ENCODE measurements around the gene IKZF3. TPM values are rescaled to one million over a fixed set of nuclear protein-coding genes. Genes with fewer than 3 reads are reported as not detected.
A peak's percentile ranks its signal among the peaks of the same experiment; 100 is the strongest.

The IKZF3 gene
- total and polyA plus RNA-seq, 7 experiments from 2014 or later, result 9.7 to 77.8 (median 55.5) TPM

GRCh38 chr17:39872751-39873150 lies 8.6 kb upstream of the IKZF3 start:
- Histone ChIP-seq H3K9me3 (ENCODE audit: control insufficient read depth in 2 of 3, low read length in 3 of 3) (no peaks in the 10 kb centered on the region), H3K27ac (ENCODE audit: low read depth, low read length) (no peak overlapping the region), H3K27me3 (ENCODE audit: control insufficient read depth in 2 of 2, insufficient read depth in 2 of 2, low read length in 2 of 2) (no peaks in the 10 kb centered on the region), H3K36me3 (ENCODE audit: control insufficient read depth in 2 of 3, insufficient read depth in 3 of 3, low read length in 3 of 3) (no peaks in the 10 kb centered on the region), H3K4me1 (ENCODE audit: control insufficient read depth in 2 of 2, insufficient read depth in 2 of 2, low read length in 2 of 2) (no peaks in the 10 kb centered on the region), H3K4me3 (ENCODE audit: low read length) (no peak overlapping the region)
- intact Hi-C loops (cut with micrococcal nuclease), result loop anchor here in 1 of 2 donors (1.0 to 10.0 kb wide), 5 partner anchors 54 to 292 kb away; partner anchors contain the start of gene PSMD3
- POLR2A ChIA-PET, result interaction anchor here (1.0 to 3.0 kb wide), 7 partner anchors 8 to 108 kb away, joined by 4 to 13 read pairs (median 4); partner anchors contain the start of genes LRRC3C, ORMDL3 and PSMD3
- H3K36me3 Mint-ChIP-seq, result peaks cover 0 to 3% (median 0%) of the 10 kb centered on the region in 5 donors
- H3K4me1 Mint-ChIP-seq, result peaks cover 2 to 13% (median 11%) of the 10 kb centered on the region in 7 donors
- no peak overlapping the region for H3K4me3 Mint-ChIP-seq
- peak in 1 of 9 donors; percentile 25 for DNase-seq
- H3K27ac Mint-ChIP-seq, result no peak overlapping the region
- peaks cover 0 to 22% (median 0%) of the 10 kb centered on the region in 5 donors for H3K27me3 Mint-ChIP-seq
- no peaks in the 10 kb centered on the region for H3K9me3 Mint-ChIP-seq
- CTCF ChIA-PET, result interaction anchor here (0.6 to 3.4 kb wide), 22 partner anchors 11 to 373 kb away, joined by 3 to 24 read pairs (median 4); partner anchors contain the start of gene PSMD3
- peak; percentile 57 for ATAC-seq

GRCh38 chr17:39871801-39872200 lies 7.7 kb upstream of the IKZF3 start:
- ATAC-seq (no peak), DNase-seq (no peak)
- Mint-ChIP-seq H3K4me1 (peaks cover 9 to 23% (median 21%) of the 10 kb centered on the region in 7 donors), H3K27me3 (peaks cover 0 to 17% (median 0%) of the 10 kb centered on the region in 5 donors), H3K27ac (no peak overlapping the region), H3K9me3 (no peaks in the 10 kb centered on the region), H3K36me3 (peaks cover 0 to 3% (median 0%) of the 10 kb centered on the region in 5 donors), H3K4me3 (no peak overlapping the region)
- CTCF ChIA-PET, result interaction anchor here (1.5 to 3.4 kb wide), 5 partner anchors 50 to 248 kb away, joined by 3 to 24 read pairs (median 5); partner anchors contain the start of gene PSMD3
- Histone ChIP-seq H3K27me3 (ENCODE audit: control insufficient read depth in 2 of 2, insufficient read depth in 2 of 2, low read length in 2 of 2) (no peaks in the 10 kb centered on the region), H3K36me3 (ENCODE audit: control insufficient read depth in 2 of 3, insufficient read depth in 3 of 3, low read length in 3 of 3) (no peaks in the 10 kb centered on the region), H3K4me3 (ENCODE audit: low read length) (no peak overlapping the region), H3K27ac (ENCODE audit: low read depth, low read length) (no peak overlapping the region), H3K4me1 (ENCODE audit: control insufficient read depth in 2 of 2, insufficient read depth in 2 of 2, low read length in 2 of 2) (peaks cover 5 to 8% of the 10 kb centered on the region in 2 donors), H3K9me3 (ENCODE audit: control insufficient read depth in 2 of 3, low read length in 3 of 3) (no peaks in the 10 kb centered on the region)
- POLR2A ChIA-PET, result interaction anchor here (1.2 to 3.0 kb wide), 2 partner anchors 51 to 109 kb away, joined by 3 to 13 read pairs; partner anchors contain the start of gene PSMD3
- intact Hi-C loops (cut with micrococcal nuclease), result loop anchor here in 1 of 2 donors (1.0 to 10.0 kb wide), 5 partner anchors 54 to 293 kb away; partner anchors contain the start of gene PSMD3

- no peaks in the 10 kb centered on the region for H3K9me3 ChIP-seq (ENCODE audit: control insufficient read depth in 2 of 3, low read length in 3 of 3)
Observed at GRCh38 chr17:39870776-39871175, 6.7 kb upstream of the IKZF3 start.

GRCh38 chr17:39868554-39868942 lies 4.4 kb upstream of the IKZF3 start:
- intact Hi-C loops (cut with micrococcal nuclease), result no loop called here
- ChIA-PET POLR2A (interaction anchor here (0.6 to 1.2 kb wide), 5 partner anchors 60 to 391 kb away, joined by 3 to 4 read pairs (median 3); partner anchors contain the start of genes LRRC3C and ORMDL3), CTCF (interaction anchor here (1.0 to 1.3 kb wide), 2 partner anchors 20 to 112 kb away, joined by 3 read pairs; partner anchors contain the start of gene PSMD3)
- H3K36me3 ChIP-seq (ENCODE audit: control insufficient read depth in 2 of 3, insufficient read depth in 3 of 3, low read length in 3 of 3), result no peaks in the 10 kb centered on the region
- peaks cover 0 to 9% (median 0%) of the 10 kb centered on the region in 5 donors for H3K27me3 Mint-ChIP-seq
- H3K36me3 Mint-ChIP-seq, result peaks cover 0 to 5% (median 0%) of the 10 kb centered on the region in 5 donors
- DNase-seq, result no peak
- H3K4me1 Mint-ChIP-seq, result peaks cover 18 to 52% (median 46%) of the 10 kb centered on the region in 7 donors
- no peak for ATAC-seq
- H3K9me3 Mint-ChIP-seq, result peaks cover 0 to 2% (median 0%) of the 10 kb centered on the region in 11 donors
- H3K4me3 ChIP-seq (ENCODE audit: low read length), result no peak overlapping the region
- H3K4me3 Mint-ChIP-seq, result peak overlapping the region in 9 of 10 donors; percentile 20 to 96 (median 80)
- no peaks in the 10 kb centered on the region for H3K9me3 ChIP-seq (ENCODE audit: control insufficient read depth in 2 of 3, low read length in 3 of 3)
- H3K27ac Mint-ChIP-seq, result peak overlapping the region in 8 of 9 donors; percentile 56 to 98 (median 84)
- H3K4me1 ChIP-seq (ENCODE audit: control insufficient read depth in 2 of 2, insufficient read depth in 2 of 2, low read length in 2 of 2), result peaks cover 24 to 26% of the 10 kb centered on the region in 2 donors
- H3K27me3 ChIP-seq (ENCODE audit: control insufficient read depth in 2 of 2, insufficient read depth in 2 of 2, low read length in 2 of 2), result no peaks in the 10 kb centered on the region
- H3K27ac ChIP-seq (ENCODE audit: low read depth, low read length), result peak overlapping the region; percentile 99

More at GRCh38 chr17:39870776-39871175, 6.7 kb upstream of the IKZF3 start:
- DNase-seq (no peak), ATAC-seq (no peak)
- Histone ChIP-seq H3K27me3 (ENCODE audit: control insufficient read depth in 2 of 2, insufficient read depth in 2 of 2, low read length in 2 of 2) (no peaks in the 10 kb centered on the region), H3K4me1 (ENCODE audit: control insufficient read depth in 2 of 2, insufficient read depth in 2 of 2, low read length in 2 of 2) (peaks cover 10 to 15% of the 10 kb centered on the region in 2 donors), H3K4me3 (ENCODE audit: low read length) (no peak overlapping the region), H3K36me3 (ENCODE audit: control insufficient read depth in 2 of 3, insufficient read depth in 3 of 3, low read length in 3 of 3) (no peaks in the 10 kb centered on the region), H3K27ac (ENCODE audit: low read depth, low read length) (no peak overlapping the region)
- Mint-ChIP-seq H3K4me3 (no peak overlapping the region), H3K27ac (no peak overlapping the region), H3K9me3 (no peaks in the 10 kb centered on the region), H3K27me3 (peaks cover 0 to 10% (median 0%) of the 10 kb centered on the region in 5 donors), H3K4me1 (peaks cover 14 to 33% (median 31%) of the 10 kb centered on the region in 7 donors), H3K36me3 (peaks cover 0 to 5% (median 0%) of the 10 kb centered on the region in 5 donors)
- ChIA-PET POLR2A (interaction anchor here (0.6 kb wide), 1 partner anchor 18 kb away, joined by 5 read pairs; no protein-coding TSS in a partner anchor), CTCF (interaction anchor here (0.6 to 3.4 kb wide), 3 partner anchors 75 to 156 kb away, joined by 3 to 24 read pairs (median 3); partner anchors contain the start of gene PSMD3)
- intact Hi-C loops (cut with micrococcal nuclease), result loop anchor here in 1 of 2 donors (10.0 kb wide), 1 partner anchor 294 kb away; no protein-coding TSS in a partner anchor

GRCh38 chr17:39867880-39868553 lies 3.9 kb upstream of the IKZF3 start, which contains the start of gene ZPBP2:
Gene ZPBP2, plus strand, starts transcription at chr17:39868202. Its CDS starts 153 bp downstream, at chr17:39868355.
- H3K4me1 ChIP-seq (ENCODE audit: control insufficient read depth in 2 of 2, insufficient read depth in 2 of 2, low read length in 2 of 2), result peaks cover 24 to 28% of the 10 kb centered on the region in 2 donors
- no peaks in the 10 kb centered on the region for H3K27me3 ChIP-seq (ENCODE audit: control insufficient read depth in 2 of 2, insufficient read depth in 2 of 2, low read length in 2 of 2)
- H3K4me3 ChIP-seq (ENCODE audit: low read length), result peak within 1 kb of the TSS; percentile 53
- H3K36me3 ChIP-seq (ENCODE audit: control insufficient read depth in 2 of 3, insufficient read depth in 3 of 3, low read length in 3 of 3), result no peaks in the 10 kb centered on the region
- H3K9me3 ChIP-seq (ENCODE audit: control insufficient read depth in 2 of 3, low read length in 3 of 3), result no peaks in the 10 kb centered on the region
- H3K27me3 Mint-ChIP-seq, result peaks cover 0 to 6% (median 0%) of the 10 kb centered on the region in 5 donors
- intact Hi-C loops (cut with micrococcal nuclease), result loop anchor here in 1 of 2 donors (2.0 kb wide), 1 partner anchor 85 kb away; no protein-coding TSS in a partner anchor
- ChIA-PET POLR2A (interaction anchor here (0.6 to 1.2 kb wide), 5 partner anchors 49 to 390 kb away, joined by 3 to 4 read pairs (median 3); partner anchors contain the start of genes LRRC3C and ORMDL3), CTCF (interaction anchor here (1.0 to 1.3 kb wide), 2 partner anchors 20 to 113 kb away, joined by 3 read pairs; partner anchors contain the start of gene PSMD3)
- ATAC-seq (peak; percentile 4), DNase-seq (peak in 7 of 9 donors; percentile 31 to 44 (median 35))
- peak within 1 kb of the TSS; percentile 39 to 96 (median 81) for H3K4me3 Mint-ChIP-seq
- H3K4me1 Mint-ChIP-seq, result peaks cover 18 to 57% (median 46%) of the 10 kb centered on the region in 7 donors
- peak within 1 kb of the TSS; percentile 86 to 98 (median 92) for H3K27ac Mint-ChIP-seq
- peak within 1 kb of the TSS; percentile 99 for H3K27ac ChIP-seq (ENCODE audit: low read depth, low read length)
- peaks cover 0 to 2% (median 0%) of the 10 kb centered on the region in 11 donors for H3K9me3 Mint-ChIP-seq
- H3K36me3 Mint-ChIP-seq, result peaks cover 0 to 7% (median 0%) of the 10 kb centered on the region in 5 donors

All from naive thymus-derived CD4-positive, alpha-beta T cell (primary cell).